ENCODE measurements around the gene TCEAL4. TPM values are rescaled to one million over a fixed set of nuclear protein-coding genes. Genes with fewer than 3 reads are reported as not detected.

The TCEAL4 gene
- total RNA-seq, 1 experiment from 2014 or later, result 68.0 TPM

GRCh38 chrX:103608306-103608963 is 23.1 kb downstream of the TCEAL4 start:
- no peaks in the 10 kb centered on the region for H3K27me3 Mint-ChIP-seq (ENCODE audit: unreplicated experiment)
- H3K4me1 Mint-ChIP-seq (ENCODE audit: low read depth, unreplicated experiment), result peaks cover 10% of the 10 kb centered on the region
- DNase-seq, result peak; percentile 8
- H3K9me3 Mint-ChIP-seq (ENCODE audit: low read depth, unreplicated experiment), result no peaks in the 10 kb centered on the region
- H3K4me3 Mint-ChIP-seq (ENCODE audit: low read depth, unreplicated experiment), result peak overlapping the region; percentile 74
- no TSS peak for BruUV-seq (replicated peaks)
- peak overlapping the region; percentile 20 for H3K27ac Mint-ChIP-seq (ENCODE audit: unreplicated experiment)
- intact Hi-C loops (cut with micrococcal nuclease; ENCODE audit: unreplicated experiment), result no loop called here
- CTCF ChIA-PET, result no interaction called here
- TF ChIP-seq CTCF (IDR thresholded peaks at IDR 0.05; ENCODE audit: unreplicated experiment), result no peak
- H3K36me3 Mint-ChIP-seq (ENCODE audit: insufficient read depth, unreplicated experiment), result peaks cover 16% of the 10 kb centered on the region

GRCh38 chrX:103610282-103610681 is 25.0 kb downstream of the TCEAL4 start:
- no peak overlapping the region for H3K4me3 Mint-ChIP-seq (ENCODE audit: low read depth, unreplicated experiment)
- no TSS peak for BruUV-seq (replicated peaks)
- H3K9me3 Mint-ChIP-seq (ENCODE audit: low read depth, unreplicated experiment), result no peaks in the 10 kb centered on the region
- no peak for TF ChIP-seq CTCF (IDR thresholded peaks at IDR 0.05; ENCODE audit: unreplicated experiment)
- CTCF ChIA-PET, result no interaction called here
- no peaks in the 10 kb centered on the region for H3K27me3 Mint-ChIP-seq (ENCODE audit: unreplicated experiment)
- intact Hi-C loops (cut with micrococcal nuclease; ENCODE audit: unreplicated experiment), result no loop called here
- peaks cover 10% of the 10 kb centered on the region for H3K4me1 Mint-ChIP-seq (ENCODE audit: low read depth, unreplicated experiment)
- no peak for DNase-seq
- H3K27ac Mint-ChIP-seq (ENCODE audit: unreplicated experiment), result no peak overlapping the region
- peaks cover 16% of the 10 kb centered on the region for H3K36me3 Mint-ChIP-seq (ENCODE audit: insufficient read depth, unreplicated experiment)

GRCh38 chrX:103613362-103613890 is 28.1 kb downstream of the TCEAL4 start:
- Mint-ChIP-seq H3K27me3 (ENCODE audit: unreplicated experiment) (no peaks in the 10 kb centered on the region), H3K36me3 (ENCODE audit: insufficient read depth, unreplicated experiment) (peaks cover 2% of the 10 kb centered on the region), H3K27ac (ENCODE audit: unreplicated experiment) (no peak overlapping the region), H3K4me1 (ENCODE audit: low read depth, unreplicated experiment) (peaks cover 8% of the 10 kb centered on the region), H3K9me3 (ENCODE audit: low read depth, unreplicated experiment) (peaks cover 3% of the 10 kb centered on the region), H3K4me3 (ENCODE audit: low read depth, unreplicated experiment) (no peak overlapping the region)
- no TSS peak for BruUV-seq (replicated peaks)
- no peak for TF ChIP-seq CTCF (IDR thresholded peaks at IDR 0.05; ENCODE audit: unreplicated experiment)
- DNase-seq, result no peak
- intact Hi-C loops (cut with micrococcal nuclease; ENCODE audit: unreplicated experiment), result no loop called here
- CTCF ChIA-PET, result no interaction called here

GRCh38 chrX:103614999-103615398 is 29.7 kb downstream of the TCEAL4 start:
- Mint-ChIP-seq H3K4me3 (ENCODE audit: low read depth, unreplicated experiment) (no peak overlapping the region), H3K9me3 (ENCODE audit: low read depth, unreplicated experiment) (peaks cover 3% of the 10 kb centered on the region), H3K27ac (ENCODE audit: unreplicated experiment) (no peak overlapping the region), H3K4me1 (ENCODE audit: low read depth, unreplicated experiment) (peaks cover 8% of the 10 kb centered on the region), H3K27me3 (ENCODE audit: unreplicated experiment) (no peaks in the 10 kb centered on the region), H3K36me3 (ENCODE audit: insufficient read depth, unreplicated experiment) (no peaks in the 10 kb centered on the region)
- BruUV-seq (replicated peaks), result no TSS peak
- no peak for TF ChIP-seq CTCF (IDR thresholded peaks at IDR 0.05; ENCODE audit: unreplicated experiment)
- CTCF ChIA-PET, result no interaction called here
- intact Hi-C loops (cut with micrococcal nuclease; ENCODE audit: unreplicated experiment), result no loop called here
- DNase-seq, result no peak

All from Calu3 (cell line).